ENCODE data around the gene PGBD4. TPM values are rescaled to one million over a fixed set of nuclear protein-coding genes. Genes with fewer than 3 reads are reported as not detected.

PGBD4 gene
- total RNA-seq = 1 to 10 TPM; 1.7 TPM

GRCh38 chr15:34101366-34102174, at the start of gene PGBD4, which contains the start of gene EMC7:
Gene PGBD4, plus strand, starts transcription at chr15:34102083. Its CDS starts 449 bp downstream, at chr15:34102532.
Gene EMC7, minus strand, starts transcription at chr15:34101862. Its CDS starts 23 bp downstream, at chr15:34101839.

Other genes starting within 250 kb of the PGBD4 start
- gene CHRM5, start 133.6 kb upstream of the PGBD4 start, total RNA-seq = not detected
- 10 to 100 TPM in 1 of 2 donors, 1 to 10 TPM in 1; 7.2 to 13.0 TPM for gene AVEN, start 62.9 kb upstream of the PGBD4 start, total RNA-seq
- gene EMC7, start 221 bp upstream of the PGBD4 start, total RNA-seq = 10 to 100 TPM; 50.6 to 67.3 TPM
- gene KATNBL1, start 108.0 kb downstream of the PGBD4 start, total RNA-seq = 10 to 100 TPM; 28.6 to 45.3 TPM
- 100 to 1,000 TPM in 1 of 2 donors, 10 to 100 TPM in 1; 99.8 to 142 TPM for gene EMC4, start 122.9 kb downstream of the PGBD4 start, total RNA-seq
- gene SLC12A6, start 235.7 kb downstream of the PGBD4 start, total RNA-seq = 1 to 10 TPM; 6.0 to 7.2 TPM
- gene NOP10, start 241.1 kb downstream of the PGBD4 start, total RNA-seq = 100 to 1,000 TPM; 276 to 415 TPM
- not detected for gene NUTM1, start 241.2 kb downstream of the PGBD4 start, total RNA-seq